ELR (cell line): Measurements from ENCODE around the gene APCDD1L.

Source experiments
- DNase-seq: peaks from one replicate; pipeline ENCODE4 v3.0.0-alpha.2; 2015; ENCODE audit warnings: low read depth

The APCDD1L gene

DNA sequence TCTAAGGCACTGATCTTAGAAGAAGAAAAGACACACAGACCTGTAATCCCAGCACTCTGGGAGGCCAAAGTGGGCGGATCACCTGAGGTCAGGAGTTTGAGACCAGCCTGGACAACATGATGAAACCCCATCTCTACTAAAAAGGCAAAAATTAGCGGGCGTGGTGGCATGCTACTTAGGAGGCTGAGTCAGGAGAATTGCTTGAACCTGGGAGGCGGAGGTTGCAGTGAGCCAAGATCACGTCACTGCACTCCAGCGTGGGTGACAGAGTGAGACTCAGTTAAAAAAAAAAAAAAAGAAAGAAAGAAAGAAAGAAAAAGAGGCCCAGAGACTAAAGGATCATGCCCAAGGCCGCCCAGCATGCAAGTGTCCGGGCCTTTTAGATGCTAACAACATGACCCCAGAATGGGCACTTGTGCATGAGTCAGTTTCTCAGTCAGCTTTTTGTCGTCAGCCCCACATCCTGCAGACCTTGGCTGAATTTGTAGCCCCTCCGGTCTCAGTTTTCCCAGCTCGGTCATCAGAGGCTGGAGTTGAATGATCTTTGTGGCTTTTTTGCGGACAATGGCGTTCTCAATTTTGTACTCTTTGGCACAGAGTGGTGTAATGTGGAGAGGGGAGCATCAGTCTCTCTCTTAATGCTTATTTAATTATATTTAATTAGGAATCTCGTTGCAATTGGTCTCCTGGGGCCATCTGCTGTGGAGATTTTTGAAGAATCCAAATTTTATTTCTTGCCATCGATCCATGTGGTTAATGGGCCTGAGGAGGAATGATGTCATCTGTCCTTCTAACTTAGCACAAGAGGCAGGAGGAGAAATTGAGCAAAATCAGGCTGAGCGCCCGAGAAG, 30.6 kb upstream of the APCDD1L start:
- peak; percentile 54 for DNase-seq

DNA sequence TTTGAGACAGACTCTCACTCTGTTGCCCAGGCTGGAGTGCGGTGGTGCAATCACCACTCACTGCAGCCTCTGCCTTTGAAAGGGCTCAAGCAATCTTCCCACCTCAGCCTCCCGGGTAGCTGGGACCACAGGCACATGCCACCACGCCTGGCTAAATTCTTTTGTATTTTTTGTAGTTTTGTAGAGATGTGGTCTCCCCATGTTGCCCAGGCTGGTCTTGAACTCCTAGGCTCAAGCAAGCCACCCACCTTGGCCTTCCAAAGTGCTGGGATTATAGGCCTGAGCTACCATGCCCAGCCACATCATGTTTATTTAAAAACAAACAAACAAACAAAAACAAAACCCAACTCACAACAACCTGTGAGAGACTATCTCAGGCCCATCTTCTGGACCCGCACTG, 29.7 kb upstream of the APCDD1L start:
- DNase-seq = no peak

DNA sequence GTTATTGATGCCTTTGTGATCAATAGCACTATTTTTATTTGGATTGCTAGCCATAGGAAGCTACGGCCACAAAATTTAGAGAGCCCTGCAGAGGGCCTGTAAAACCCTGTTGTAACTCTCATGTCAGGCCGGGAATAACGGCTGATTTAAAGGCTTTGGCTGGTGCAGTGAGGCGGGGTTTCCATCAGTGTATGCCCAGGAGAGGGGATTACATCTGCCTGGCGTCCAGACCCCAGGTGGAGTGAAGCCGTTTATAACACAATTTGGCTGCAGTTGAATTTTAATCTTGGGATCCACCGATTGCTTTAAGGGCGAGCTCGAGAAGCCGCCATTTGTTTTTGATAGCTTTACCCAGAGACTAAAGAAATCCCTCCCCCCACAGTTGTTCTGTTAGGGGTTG, 29.1 kb upstream of the APCDD1L start:
- no peak for DNase-seq

DNA sequence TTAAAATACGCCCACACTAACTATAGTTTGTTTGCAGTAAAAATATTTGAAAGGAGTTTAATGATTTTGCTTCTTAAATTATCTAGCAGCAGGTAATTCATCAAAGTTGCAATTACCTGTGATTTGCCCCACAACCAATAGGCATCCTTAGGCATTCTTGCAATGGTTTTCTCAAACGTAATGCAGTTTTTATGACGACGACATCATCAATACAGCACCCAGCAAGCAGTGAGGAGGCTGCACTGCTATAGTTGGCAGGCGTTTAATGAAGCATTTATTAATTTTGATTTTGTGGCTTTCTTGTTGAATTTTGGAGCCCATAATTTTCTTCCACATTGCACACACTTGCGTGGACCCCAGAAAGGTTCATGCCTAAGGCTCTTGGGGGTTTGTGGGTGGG, 28.1 kb upstream of the APCDD1L start:
- DNase-seq = no peak

DNA sequence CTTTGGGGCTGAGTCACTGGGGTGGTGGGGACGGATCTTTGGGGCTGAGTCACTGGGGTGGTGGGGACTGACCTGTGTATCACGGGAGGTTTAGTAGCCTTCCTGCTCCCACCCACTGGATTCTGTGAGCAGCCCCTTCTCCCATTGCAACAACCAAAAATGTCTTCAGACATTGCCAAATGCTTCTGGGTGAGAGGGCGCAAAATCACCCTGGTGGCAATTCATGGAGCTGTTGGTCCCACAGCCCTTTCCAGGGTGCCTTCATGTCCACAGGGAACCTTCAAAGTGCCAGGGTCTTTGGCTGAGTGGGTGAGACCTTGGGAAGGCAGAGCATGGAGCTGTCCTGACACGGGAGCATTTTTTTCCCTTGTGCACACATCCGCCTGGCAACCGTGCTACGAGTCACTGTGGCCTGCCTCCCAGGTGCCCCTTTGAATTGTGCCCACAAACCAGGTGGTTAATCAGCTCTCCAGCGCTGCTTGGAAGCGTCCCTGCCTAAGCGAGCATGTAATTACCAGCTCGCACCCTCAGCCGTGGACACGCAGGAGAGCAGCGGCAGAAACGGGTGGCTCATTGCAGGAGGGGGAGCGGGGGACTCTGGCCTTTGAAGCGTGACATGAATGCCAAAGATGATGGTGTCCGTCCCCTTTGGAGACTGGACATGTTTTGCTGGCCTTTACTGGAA, 27.4 kb upstream of the APCDD1L start:
- peak; percentile 66 for DNase-seq

DNA sequence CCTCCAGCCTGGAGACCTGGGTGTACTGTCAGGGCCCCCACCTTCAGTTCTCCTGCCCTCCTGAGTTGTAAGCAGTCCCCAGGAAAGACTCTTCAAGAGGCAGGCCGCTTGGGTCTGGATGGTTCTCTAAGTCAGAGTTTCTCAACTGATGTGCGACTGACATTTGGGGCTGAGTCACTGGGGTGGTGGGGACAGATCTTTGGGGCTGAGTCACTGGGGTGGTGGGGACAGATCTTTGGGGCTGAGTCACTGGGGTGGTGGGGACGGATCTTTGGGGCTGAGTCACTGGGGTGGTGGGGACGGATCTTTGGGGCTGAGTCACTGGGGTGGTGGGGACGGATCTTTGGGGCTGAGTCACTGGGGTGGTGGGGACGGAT, 26.8 kb upstream of the APCDD1L start:
- DNase-seq = peak; percentile 76

DNA sequence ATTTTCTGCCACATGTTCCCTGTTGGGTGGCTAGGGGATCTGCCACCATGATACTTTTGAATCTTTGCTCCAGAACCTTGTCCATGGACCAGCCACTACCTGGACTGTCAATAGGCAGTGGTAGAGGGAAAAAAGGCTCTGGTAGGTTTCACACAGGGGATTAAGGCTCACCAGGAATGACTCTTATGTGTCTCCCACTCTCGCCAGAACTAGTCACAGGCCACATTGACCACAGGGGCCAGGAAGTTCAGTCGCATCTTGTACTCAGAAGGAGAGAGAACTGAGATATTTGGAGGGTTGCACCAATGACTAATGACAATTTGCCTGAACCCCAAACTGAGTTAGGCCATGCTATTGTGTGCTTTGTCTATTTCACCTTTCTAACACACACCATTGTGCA, 23.6 kb upstream of the APCDD1L start:
- DNase-seq = peak; percentile 88

DNA sequence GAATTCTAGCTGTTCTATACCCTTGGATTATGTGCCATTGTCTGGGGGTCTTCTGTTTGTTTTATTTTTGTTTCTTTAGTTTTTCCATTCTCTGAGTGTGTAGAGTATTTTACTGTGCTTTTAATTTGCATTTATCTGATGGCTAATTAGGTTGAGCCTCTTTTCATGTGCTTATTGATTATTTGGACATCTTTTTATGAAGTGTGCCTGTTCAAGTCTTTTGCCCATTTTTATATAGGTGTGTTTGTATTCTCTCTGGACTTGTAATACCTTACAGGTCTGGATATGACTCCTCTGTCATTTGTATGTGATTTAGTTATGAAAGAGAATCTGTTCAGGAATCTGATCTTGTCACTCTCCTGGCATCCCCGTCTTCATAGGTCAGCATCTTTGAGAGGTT, 22.6 kb upstream of the APCDD1L start:
- DNase-seq = no peak

DNA sequence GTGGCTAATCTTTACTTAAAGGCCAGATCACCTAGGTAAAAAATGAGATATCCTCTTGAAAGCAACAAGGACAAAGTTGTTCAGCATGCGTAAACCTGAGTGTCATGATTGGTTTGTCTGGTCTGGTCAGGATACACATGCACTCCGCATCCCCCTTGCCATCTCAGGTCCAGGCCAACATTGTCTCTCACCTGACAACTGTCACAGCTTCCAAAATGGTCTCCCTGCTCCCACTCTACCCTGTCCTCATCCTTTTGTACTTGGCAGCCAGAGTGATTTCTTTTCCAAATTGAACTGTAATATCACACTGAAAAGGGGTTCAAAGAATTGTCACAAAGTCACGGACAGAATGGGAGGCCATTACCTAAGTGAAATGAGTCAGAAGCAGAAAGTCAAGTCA, 21.1 kb upstream of the APCDD1L start:
- DNase-seq = no peak

DNA sequence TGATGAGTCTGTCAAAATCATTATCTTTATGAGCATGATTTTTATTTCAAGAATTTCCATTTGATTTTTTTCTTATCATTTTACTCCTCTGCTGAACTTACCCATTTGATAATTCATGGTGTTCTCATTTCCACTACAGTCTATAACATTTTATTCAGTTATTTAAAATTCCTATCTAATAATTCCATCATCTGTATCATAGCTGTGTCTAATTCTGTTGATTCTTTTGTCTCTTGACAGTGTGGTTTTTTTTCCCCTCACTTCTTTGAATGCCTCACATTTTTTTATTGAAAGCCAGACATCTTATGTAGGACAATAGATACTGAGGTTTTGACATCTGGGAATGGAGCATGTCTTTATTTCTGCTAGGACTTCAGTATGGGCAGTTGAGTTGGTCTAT, 16.5 kb upstream of the APCDD1L start:
- no peak for DNase-seq

DNA sequence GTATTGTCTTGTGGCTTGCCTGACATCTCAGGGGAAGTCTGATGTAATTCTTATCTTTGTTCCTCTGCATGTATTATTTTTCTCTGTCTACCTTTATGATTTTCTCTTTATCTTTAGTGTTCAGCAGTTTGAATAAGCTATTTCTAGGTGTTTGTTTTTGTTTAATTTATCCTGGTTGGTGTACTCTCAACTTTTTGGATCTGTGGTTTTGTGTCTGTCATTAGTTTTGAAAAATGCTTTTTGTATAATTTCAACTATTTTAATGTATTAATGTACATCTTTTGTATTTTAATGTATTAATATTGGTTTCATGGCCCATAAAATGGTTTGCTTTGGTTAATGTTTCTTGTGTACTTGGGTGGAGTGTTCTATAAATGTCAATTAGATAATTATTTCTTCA, 15.9 kb upstream of the APCDD1L start:
- DNase-seq = no peak

DNA sequence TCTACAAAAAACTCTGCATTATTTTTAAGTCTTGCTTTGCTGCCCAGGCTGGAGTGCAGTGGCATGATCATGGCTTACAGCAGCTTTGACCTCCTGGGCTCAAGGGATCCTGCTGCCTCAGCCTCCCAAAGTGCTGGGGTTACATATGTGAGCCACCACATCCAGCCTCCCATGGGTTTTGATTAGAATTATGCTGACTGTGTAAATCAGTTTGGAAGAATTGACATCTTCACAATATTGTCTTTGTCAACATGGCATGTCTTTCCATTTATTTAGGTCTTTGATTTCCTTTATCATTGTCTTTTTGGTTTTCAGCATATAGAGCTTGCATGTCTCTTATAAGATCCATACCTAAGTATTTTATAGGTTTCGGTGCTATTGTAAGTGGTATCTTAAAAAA, 13.2 kb upstream of the APCDD1L start:
- DNase-seq = no peak

DNA sequence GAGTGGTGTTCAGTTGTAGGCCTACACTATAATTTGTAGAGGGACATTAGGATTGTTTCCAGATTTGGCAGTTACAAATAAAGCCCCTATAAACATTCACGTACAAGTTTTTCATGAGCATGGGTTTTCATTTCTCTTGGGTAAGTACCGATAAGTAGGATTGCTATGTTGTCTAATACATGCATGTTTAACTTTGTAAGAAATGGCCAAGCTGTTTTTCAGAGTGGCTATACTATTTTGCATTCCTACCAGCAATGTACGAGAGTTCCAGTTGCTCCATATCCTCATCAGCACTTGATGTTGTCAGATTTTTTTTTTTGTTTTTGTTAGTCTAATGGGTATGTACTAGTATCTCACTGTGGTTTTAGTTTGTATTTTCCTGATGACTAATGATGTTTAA, 11.2 kb upstream of the APCDD1L start:
- no peak for DNase-seq

DNA sequence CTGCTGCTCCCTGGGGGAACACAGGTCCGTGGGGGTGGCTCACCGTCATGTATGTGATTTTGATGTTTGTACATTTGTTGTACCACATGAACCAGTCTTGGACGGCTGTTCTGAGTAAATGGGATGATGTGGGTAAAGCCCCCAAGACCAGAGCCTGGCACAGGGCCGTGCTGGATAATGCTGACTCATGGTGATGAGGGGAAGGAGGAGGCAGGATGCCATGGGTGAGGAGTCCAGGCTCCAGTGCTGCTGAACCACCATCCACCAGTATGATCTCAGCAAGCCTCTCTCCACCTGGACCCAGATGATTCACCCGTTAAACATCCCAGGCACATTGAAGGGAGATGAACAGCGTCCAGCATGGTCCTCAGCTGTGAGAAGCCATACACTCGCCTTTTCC, 9.6 kb upstream of the APCDD1L start:
- DNase-seq = peak; percentile 96

DNA sequence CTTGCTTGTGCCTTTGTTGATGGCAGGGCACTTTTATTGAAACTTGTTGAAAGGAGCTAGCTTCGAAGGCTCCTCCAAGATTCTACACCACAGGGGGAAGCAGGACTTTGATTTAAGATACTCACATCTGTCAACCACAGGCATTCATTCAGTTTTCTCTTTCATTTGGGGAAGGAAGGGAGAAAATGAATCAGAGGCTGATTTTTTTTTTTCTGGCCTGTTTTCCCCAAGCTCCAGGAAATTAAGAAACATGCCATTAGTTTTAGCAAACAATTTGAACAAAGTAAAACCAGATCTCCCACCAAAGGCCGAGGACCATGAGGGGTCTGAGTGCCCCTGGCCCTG, 8.7 kb upstream of the APCDD1L start:
- peak; percentile 52 for DNase-seq

DNA sequence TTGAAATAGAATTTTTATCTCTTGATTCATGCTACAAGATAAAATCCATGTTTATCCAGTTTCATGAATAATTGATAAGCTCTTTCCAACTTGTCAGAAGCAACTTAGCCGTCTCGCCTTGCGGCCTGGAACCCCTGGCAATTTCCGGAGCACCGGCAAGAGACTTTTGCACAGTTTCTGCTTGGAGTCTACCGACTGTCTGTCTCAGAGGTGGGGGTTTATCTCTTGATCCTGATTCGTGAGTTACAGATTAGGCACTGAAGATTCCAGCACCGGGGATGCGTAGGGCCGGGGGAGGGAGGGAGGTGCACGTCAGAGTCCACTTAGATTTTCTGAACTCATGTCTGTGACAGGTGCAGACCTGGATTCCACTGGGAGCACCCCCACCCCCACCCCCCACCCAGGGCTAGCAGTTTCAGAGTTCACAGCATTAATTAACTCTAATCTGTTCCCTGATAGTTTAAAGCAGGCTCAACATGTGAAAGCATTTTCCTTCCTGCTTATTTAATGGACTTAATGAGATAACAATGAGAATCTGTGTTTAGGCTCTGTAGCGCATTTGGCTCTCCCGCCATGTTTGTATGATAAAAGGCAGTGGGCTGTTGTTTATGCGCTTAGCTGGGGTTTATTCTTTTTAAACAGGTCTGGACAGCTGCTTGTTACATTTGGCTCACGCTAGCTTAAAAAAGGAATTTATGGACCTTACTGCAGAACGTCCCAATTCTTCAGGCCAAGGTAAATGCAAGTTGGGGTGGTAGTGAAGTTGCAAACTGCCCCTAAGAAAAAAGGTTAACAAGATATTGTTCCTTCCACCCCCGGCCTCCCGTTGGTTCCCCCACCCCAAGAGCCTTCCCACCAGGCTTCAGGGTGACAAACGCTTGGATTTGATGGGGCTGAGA, 8.1 kb upstream of the APCDD1L start:
- DNase-seq = no peak

DNA sequence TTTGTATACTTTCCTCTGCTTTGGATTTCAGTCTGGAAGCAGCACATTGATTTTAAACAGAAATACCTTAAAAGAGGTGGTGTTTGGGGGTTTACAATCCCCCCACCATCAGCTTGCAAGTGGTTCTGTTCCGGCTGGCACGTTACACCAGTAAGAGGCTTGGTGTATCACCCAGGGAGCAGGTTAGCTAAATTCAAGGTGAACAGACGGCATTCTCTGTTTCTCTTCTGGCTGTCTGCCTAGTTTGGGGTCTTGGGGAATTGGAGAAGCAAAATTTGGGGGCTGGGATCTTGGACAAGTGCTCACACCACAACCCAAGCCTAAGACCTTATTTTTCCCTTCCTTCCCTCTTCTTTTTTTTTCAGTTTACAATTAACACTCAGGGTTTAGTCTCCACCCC, 7.5 kb upstream of the APCDD1L start:
- DNase-seq = no peak

DNA sequence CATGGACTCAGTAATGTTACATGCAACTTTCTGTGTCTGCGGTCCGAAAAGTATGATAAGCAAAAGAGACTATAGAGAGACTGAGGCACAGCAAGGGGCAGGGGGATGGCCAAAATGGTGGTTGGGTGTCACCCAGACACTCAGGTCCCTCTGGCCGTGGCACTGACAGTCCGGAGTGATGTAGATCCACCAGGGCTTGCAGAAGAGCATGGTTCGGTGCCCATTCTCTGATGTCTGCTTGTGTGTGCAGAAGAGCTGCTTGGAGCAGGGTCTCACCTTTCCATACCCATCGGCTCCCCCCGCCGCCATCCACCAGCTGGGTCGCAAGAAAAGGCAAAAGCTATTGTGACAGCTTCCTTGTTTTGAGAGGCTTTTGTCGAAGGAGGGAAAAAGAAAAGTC, 6.6 kb upstream of the APCDD1L start:
- DNase-seq = no peak

DNA sequence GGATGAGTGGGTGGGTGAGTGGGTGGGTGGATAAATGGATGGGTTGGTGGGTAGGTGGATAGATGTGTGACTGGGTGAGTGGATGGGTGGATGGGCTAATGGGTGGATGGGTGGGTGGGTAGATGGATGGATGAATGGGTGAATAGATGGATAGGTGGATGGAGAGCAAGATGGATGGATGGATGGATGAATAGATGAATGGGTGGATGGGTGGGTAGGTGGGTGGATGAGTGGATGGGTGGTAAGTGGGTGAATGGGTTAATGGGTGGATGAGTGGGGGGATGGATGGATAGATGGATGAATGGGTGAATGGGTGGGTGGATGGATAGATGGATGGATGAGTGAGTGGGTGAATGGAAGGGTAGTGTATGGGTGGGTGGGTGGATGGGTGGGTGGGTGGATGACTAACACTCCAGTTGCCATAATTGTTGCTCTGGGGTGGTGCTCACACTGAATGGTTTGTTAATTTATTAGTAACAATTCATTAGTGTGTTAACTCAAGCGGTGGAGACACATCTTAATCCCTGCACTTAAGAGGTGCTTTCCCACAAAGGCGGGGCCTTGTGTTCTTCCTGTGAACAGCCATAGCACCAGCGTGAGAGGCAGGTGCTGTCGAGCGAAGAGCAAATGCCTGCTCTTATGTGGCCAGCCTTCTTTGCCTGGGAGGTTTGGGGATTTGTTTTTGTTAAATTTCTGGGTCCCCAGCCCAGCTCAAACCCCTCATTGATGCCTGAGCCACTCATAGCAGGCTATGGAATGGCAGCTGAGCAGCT, 4.9 kb upstream of the APCDD1L start:
- no peak for DNase-seq

DNA sequence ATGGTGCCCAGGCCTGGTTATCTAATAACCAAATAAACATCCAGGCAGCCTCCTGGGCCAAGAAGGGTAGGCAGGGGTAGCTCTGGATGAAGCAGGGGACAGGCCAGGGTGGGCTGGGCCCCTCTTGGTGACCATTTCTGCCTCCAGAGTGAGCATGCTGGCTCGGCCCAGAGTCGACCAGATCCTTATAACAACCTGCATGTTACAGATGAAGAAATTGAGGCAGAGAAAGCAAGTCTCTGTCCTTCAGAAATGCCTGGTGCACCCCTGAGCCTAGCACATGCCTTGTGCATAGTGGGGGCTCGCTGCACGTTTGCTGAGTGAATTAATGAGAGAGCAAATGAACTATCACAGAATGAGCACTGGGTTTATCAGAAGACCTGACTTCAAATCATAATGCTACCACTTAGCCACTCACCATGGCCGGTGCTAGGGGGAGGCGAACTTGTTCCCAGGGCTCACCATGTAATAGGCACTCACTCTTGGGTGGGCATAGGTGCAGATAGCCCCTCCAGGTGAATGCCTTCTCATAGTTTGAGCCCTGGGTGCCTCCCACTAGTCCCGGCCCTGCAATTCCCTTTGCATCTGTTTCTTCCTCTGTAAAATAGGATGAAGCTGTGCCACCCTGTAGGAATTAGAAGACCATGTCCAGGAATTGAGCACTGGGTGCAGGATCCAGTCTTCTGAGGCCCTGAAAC, 3.8 kb upstream of the APCDD1L start:
- DNase-seq = no peak

DNA sequence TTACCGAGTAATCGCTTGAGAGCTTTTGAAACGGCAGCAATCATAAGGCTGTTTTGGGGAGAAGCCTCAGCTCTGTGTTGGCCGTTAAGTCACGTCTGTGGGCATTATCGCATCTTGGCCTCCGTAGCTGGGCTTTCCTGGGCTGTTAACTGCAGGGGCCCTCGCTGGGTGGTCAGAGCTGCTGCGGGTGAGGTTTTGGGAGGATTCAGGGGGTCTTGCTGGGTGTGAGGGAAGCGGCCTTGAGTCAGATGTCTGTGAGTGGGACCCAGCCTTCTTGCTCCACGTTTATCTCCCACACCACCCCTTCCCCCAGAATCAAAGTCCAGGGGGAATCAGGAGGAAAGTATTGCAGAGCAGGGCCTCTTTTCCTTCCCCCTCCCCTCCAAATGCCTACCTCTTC, 3.2 kb upstream of the APCDD1L start:
- no peak for DNase-seq
